WI38 (cell line): Measurements from ENCODE around the gene MYO5C.

Experiments used
- H3K4me3 ChIP-seq: 2 replicates; pipeline ENCODE4 v1.5.1; 2011; ENCODE audit warnings: low read depth, mild to moderate bottlenecking, control low read depth, low read length
- TF ChIP-seq, protein P1 (sequence below): IDR thresholded peaks from 2 replicates; pipeline ENCODE4 v1.5.1; 2012; ENCODE audit warnings: low read depth, mild to moderate bottlenecking, control low read depth, low read length

The MYO5C gene, protein sequence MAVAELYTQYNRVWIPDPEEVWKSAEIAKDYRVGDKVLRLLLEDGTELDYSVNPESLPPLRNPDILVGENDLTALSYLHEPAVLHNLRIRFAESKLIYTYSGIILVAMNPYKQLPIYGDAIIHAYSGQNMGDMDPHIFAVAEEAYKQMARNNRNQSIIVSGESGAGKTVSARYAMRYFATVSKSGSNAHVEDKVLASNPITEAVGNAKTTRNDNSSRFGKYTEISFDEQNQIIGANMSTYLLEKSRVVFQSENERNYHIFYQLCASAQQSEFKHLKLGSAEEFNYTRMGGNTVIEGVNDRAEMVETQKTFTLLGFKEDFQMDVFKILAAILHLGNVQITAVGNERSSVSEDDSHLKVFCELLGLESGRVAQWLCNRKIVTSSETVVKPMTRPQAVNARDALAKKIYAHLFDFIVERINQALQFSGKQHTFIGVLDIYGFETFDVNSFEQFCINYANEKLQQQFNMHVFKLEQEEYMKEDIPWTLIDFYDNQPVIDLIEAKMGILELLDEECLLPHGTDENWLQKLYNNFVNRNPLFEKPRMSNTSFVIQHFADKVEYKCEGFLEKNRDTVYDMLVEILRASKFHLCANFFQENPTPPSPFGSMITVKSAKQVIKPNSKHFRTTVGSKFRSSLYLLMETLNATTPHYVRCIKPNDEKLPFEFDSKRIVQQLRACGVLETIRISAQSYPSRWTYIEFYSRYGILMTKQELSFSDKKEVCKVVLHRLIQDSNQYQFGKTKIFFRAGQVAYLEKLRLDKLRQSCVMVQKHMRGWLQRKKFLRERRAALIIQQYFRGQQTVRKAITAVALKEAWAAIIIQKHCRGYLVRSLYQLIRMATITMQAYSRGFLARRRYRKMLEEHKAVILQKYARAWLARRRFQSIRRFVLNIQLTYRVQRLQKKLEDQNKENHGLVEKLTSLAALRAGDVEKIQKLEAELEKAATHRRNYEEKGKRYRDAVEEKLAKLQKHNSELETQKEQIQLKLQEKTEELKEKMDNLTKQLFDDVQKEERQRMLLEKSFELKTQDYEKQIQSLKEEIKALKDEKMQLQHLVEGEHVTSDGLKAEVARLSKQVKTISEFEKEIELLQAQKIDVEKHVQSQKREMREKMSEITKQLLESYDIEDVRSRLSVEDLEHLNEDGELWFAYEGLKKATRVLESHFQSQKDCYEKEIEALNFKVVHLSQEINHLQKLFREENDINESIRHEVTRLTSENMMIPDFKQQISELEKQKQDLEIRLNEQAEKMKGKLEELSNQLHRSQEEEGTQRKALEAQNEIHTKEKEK (N-terminal part only)

DNA sequence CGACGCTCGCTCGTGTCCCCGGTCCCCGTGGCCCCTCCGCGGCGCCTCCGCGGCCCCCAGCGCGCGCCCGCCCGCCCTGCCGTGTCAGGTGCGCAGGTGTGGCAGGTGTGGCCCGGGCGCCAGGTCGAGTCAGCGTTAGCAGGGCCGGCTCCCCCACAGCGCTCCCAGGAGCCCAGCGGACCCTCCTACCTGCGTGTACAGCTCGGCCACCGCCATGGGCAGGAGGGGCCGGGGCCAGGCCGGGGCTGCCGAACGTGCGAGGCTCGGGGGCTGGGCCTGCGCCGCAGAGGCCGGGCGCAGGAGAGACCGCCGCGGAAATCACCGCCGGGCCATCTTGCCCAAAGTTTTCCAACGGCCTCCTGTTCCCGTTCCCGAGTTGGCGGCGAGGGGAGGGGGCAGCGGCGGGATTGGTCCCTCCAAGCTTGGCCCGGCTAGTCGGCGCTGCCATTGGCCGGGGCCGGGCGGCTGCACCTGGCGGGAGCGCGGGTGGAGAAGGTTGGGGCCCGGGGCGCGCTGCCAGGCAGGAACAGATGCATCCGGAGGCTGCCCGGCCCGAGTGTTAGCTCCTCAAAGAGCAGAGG lies at the start of gene MYO5C:
Gene MYO5C (minus strand): TSS at position 384 of the 581 bp plus-strand sequence. CDS start 168 bp downstream, at position 216.
- H3K4me3 ChIP-seq: peak within 1 kb of the TSS; percentile 27; the same call in 1 of the 2 replicates

DNA sequence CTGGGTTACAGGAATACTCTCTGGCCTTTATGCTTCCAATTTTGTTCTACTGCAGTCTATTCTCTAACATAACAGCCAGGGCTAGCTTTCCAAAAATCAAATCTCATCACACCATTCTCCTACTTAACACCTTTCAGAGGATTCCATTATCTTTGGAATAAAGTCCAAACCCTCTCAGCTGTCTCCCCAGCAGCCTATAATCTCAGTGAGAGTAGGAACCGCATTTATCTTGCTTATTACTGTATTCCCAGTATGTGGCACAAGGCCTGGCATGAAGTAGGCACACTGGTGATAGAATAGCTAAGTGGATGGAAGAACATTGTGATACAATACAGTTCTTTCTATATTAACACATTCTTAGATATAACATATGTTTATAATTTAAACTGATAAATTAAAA lies 49.0 kb upstream of the MYO5C start:
- TF ChIP-seq, protein P1, sequence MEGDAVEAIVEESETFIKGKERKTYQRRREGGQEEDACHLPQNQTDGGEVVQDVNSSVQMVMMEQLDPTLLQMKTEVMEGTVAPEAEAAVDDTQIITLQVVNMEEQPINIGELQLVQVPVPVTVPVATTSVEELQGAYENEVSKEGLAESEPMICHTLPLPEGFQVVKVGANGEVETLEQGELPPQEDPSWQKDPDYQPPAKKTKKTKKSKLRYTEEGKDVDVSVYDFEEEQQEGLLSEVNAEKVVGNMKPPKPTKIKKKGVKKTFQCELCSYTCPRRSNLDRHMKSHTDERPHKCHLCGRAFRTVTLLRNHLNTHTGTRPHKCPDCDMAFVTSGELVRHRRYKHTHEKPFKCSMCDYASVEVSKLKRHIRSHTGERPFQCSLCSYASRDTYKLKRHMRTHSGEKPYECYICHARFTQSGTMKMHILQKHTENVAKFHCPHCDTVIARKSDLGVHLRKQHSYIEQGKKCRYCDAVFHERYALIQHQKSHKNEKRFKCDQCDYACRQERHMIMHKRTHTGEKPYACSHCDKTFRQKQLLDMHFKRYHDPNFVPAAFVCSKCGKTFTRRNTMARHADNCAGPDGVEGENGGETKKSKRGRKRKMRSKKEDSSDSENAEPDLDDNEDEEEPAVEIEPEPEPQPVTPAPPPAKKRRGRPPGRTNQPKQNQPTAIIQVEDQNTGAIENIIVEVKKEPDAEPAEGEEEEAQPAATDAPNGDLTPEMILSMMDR: no peak
- no peak overlapping the region for H3K4me3 ChIP-seq

More for the DNA sequence above, at the start of gene MYO5C:
- TF ChIP-seq, protein P1: no peak

DNA sequence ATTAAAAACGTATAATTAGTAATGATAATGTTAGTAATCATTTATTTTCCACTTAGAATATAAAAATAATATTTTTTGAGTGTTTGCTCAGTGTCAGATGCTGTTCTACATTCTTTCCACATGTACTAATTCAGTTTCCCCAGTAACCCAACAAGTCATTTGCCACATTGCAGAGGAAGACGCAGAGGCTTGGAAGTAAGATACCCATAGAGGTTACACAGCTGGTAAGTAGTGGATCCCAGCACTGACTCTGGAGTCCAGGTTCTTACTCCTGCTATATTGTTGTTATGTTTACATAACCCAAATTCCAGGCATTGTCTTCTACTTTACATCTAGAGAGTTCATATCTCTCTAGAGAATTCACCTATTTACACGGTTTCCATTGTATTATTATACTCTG lies 48.2 kb upstream of the MYO5C start:
- H3K4me3 ChIP-seq: no peak overlapping the region
- TF ChIP-seq, protein P1: no peak

DNA sequence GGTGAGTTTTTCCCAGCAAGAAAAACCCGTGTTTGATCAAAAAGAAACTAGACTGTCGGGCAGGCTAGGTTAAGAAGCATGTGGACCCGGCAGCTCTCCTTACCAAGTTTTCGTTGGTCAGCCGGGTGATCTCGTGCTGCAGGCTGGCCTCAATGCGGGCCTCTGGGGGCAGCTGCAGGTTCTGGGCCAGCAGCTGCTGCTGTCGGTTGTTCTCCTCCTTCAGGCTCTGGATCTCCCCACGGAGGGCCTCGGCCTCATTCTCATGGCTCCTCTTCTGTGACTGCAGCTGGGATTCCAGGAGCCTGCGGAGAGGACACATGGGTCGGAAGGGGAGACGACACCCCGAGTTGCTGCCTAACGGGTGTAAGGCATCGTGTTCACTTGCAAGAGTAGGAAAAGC lies 44.5 kb upstream of the MYO5C start:
- TF ChIP-seq, protein P1: no peak
- H3K4me3 ChIP-seq: no peak overlapping the region

DNA sequence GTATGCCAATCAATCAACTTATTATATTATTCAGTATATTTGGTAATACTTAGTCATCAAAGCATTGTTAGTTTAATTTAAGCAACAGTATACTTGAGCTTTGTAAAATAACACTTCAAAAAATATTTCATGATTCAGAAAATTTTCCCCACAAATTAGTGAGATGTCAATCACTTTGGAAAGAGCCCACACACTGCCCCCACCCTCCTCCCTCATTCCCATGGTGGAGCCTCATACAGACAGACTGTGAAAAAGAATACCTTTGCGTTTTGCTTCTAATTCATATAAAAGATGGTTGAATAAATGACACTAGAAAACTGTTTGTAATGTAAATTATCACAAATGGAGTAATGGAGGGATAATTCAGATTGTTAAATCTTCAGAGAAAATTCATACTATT lies 43.3 kb upstream of the MYO5C start:
- no peak overlapping the region for H3K4me3 ChIP-seq
- TF ChIP-seq, protein P1: no peak

DNA sequence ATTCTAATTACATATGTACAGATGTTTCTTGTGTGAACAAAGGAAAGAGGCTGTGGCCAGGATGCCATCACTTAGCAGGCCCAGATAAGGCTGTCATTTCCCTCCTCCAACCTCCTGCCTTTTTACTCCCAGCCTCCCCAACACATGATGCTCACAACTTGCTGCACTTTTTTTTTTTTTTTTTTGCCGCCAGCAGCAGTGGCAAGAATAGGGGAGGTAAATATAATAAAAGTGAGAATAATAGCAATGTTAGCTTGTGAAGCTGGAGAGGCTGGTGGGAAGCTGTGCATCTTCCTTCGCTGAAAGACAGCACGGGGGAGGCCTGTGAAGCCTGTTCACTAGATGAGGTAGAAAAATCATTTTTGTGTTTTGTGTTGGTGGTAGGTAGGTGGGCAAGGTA lies 42.5 kb upstream of the MYO5C start:
- H3K4me3 ChIP-seq: no peak overlapping the region
- TF ChIP-seq, protein P1: no peak
